Ureter (tissue), 1 donor: ENCODE results near the gene FAM229A. TPM values are rescaled to one million over a fixed set of nuclear protein-coding genes. Genes with fewer than 3 reads are reported as not detected.

Source experiments
- DNase-seq: peaks from one replicate; pipeline ENCODE4 v3.0.0-alpha.2; 2020; ENCODE audit warnings: low spot score
- total RNA-seq: library from RNA; stranded (reverse); gene quantifications from one replicate; pipeline ENCODE4 v1.2.4, GENCODE V29; 2023
- donor health status: DM: yes; HTN: yes; CAD: no.

FAM229A gene
- total RNA-seq, 1 donor from 2014 or later = 5.5 TPM

DNA sequence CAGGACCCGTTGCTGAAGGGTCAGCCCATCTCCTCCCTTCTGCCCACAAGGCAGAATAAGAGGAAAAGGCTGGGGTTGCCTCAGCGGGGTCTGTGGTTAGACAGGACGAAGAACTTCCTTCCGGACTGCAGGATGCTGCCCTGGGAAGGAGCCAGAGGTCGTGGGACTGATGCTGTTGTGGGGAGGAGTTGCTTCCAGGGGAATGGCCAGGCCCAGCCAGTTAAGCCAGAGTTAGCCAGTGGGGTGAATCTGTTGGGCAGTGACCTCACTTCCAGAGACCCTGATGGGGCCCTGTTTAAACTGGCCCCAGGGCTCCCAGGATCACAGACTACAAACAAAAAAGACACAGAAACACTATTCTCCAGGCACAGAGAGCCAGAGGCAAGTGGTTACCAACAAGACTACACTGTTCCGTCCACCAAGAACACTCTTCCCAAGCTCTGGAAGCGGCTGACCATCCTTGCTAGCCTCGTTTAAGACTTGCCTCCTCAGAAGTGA, 13.0 kb downstream of the FAM229A start:
- DNase-seq = no peak

DNA sequence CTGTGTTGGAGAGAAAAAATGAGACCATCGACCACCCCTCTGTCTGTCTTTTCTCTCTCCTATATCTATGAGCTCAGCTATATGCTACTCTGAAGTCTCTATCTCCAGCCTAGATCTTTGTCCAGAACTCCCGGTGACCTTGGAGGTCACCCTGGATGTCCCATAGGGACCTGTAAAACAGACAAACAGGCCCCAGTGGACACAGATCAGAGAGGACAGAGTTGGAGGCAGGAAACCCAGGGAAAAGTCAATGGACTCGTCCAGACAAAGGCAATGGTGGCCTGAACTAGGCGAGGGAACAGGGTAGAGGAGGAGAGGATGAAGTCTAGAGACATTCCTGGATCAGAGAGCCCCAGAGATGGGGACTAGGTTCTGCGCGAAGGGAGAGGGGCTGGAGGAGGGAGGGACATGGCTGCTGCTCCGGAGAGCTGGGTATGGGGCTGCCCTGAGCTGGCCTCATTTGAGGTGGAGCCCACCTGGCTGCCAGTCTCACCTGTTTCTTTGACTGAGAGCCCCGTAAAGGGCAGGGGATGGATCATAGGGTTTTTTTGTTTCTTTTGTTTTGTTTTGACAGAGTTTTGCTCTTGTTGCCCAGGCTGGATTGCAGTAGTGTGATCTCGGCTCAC, 15.6 kb downstream of the FAM229A start:
- no peak for DNase-seq

GRCh38 chr1:32345289-32345827, 16.9 kb downstream of the FAM229A start:
- no peak for DNase-seq

GRCh38 chr1:32342704-32343103, 19.6 kb downstream of the FAM229A start:
- DNase-seq = no peak

- no peak for DNase-seq
Observed at GRCh38 chr1:32341971-32342370, 20.3 kb downstream of the FAM229A start.

- DNase-seq = no peak
Observed at GRCh38 chr1:32341186-32341757, 21.0 kb downstream of the FAM229A start.

- DNase-seq = no peak
Observed at GRCh38 chr1:32339363-32339978, 22.8 kb downstream of the FAM229A start.

GRCh38 chr1:32338637-32339145, 23.6 kb downstream of the FAM229A start:
- no peak for DNase-seq

DNA sequence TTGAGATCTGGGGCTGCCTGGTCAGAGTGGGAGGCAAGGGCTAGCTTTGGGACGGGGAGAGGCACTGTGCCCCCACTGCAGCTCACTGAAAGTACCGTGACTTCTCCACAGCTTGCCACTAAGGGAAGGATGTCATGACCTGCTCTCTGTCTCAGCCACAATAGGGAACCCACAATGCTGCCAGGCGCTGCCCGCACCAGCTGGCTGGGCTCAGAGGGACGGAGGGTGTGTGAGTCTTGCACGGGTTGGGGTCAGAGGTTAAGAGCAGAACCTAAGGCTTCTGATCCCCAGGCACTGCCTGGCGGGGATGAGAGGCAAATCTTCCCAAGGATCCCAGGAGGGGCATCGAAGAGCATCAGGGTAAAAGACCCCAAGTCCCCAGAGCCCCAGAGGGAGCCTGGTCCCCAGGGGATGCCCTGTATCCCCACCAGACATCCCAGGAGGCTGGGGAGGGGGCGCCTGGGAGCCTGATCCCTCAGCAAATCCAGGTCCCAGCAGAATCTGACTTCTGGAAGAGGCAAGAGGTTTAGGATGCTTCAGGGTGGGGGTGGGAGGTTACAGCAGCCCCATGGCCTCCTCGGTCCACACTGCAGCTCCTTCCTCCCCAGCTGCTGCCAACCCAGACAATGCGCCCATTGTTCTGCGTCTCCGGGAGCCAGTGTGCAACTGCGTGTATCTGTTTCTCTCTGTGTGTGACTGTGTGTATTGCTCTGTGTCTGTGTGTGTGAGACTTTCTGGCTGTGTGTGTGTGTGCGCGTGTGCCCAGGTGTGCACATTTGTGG, 24.2 kb downstream of the FAM229A start:
- no peak for DNase-seq

DNA sequence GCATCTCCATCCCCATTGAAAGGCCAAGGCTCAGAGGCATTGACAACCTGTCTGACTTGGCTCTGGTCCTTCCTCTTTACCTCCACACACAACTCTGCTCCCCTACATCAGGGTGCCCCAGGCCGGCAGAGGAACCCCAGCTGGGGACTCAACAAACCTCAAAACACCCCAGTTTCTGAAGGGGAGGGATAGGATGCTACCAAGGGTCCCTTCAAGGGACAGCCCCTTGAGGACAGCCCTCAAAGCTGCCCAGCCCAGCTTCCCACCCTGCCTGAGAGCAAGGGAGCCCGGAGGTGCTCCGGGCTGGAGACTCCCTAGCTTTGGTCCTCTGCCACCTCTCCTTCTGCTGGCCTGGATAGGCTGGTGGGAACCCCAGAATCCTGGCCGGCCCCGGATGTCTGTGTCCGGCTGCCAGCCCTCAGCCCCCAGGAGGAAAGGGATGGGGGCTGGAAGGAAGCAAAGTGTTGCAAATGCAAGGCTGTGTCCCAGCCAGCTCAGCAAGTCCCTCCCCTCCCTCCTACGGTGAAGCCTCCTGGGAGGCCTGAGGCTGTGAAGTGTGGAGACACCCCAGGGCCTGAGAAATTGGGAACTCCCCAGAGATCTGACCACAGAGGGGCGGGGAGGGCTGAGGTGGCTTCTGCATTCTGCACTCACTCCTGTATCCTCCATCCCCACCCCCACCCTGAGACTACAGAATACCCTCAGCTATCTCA, 25.2 kb downstream of the FAM229A start:
- no peak for DNase-seq

- DNase-seq = no peak
Observed at GRCh38 chr1:32336591-32336932, 25.7 kb downstream of the FAM229A start.

GRCh38 chr1:32335790-32336590, 26.3 kb downstream of the FAM229A start, which contains the start of gene MARCKSL1:
Gene MARCKSL1, minus strand, starts transcription at chr1:32336233. Its CDS starts 200 bp downstream, at chr1:32336033.
- DNase-seq = peak; percentile 83

DNA sequence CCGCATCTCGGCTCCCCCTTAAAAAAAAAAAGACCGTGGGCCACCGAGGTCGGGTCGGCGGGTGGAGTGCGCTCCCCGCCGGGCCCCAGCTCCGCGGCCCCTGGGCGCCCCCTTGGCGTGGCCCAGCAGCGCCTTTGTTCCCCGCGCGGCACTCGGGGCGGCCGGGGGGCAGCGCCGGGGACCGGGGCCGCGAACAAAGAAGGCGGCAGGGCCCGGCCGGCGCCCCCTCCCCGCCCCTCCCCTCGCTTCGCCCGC, 26.8 kb downstream of the FAM229A start:
- DNase-seq = no peak

GRCh38 chr1:32334864-32335534, 27.3 kb downstream of the FAM229A start:
- no peak for DNase-seq

GRCh38 chr1:32334274-32334861, 27.9 kb downstream of the FAM229A start:
- DNase-seq = no peak

GRCh38 chr1:32333251-32333963, 28.9 kb downstream of the FAM229A start:
- DNase-seq = no peak

GRCh38 chr1:32332290-32333079, 29.8 kb downstream of the FAM229A start:
- DNase-seq = no peak

DNA sequence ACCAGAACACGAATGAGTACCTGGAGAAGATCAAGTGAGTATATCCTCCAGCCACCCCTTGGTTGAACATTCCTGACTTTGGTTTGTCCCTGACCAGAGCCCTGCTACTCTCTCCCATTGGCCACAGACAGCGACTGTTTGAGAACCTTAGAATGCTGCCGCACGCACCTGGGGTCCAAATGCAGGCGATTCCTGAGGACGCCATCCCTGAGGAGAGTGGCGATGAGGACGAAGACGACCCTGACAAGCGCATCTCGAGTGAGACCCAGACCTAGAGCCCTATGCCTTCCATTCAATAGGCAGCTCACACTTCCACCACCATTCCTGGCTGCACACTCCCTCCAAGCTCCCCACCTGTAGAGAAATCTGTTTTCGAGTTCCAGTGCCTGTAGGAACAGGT, 30.7 kb downstream of the FAM229A start:
- DNase-seq = no peak
